Esophagus squamous epithelium (tissue), 5 donors: ENCODE results near the gene TMCO4. TPM values are rescaled to one million over a fixed set of nuclear protein-coding genes. Genes with fewer than 3 reads are reported as not detected.

Experiments
- DNase-seq: peaks from one replicate; lab custom pipeline; 2025; lab: John Stamatoyannopoulos, UW
- H3K27ac ChIP-seq, 4 donors: fragments of 200-600 bp; sonication (generic); one replicate each; pipeline ENCODE4 v1.5.1; 2016 to 2019; ENCODE audit warnings: mild to moderate bottlenecking in 1 of 4
- H3K27me3 ChIP-seq, 4 donors: fragments of 200-600 bp; sonication (generic); 1 replicate in 3 of 4; 2 replicates in 1 of 4; pipeline versions ENCODE4 v1.5.1 to v1.6.0; 2017 to 2021; ENCODE audit warnings: antibody characterized with exemption in 1 of 4
- H3K36me3 ChIP-seq, 3 donors: fragments of 200-600 bp; sonication (generic); one replicate each; pipeline ENCODE4 v1.5.1; 2016 to 2019
- H3K4me1 ChIP-seq, 3 donors: fragments of 200-600 bp; sonication (generic); one replicate each; pipeline ENCODE4 v1.5.1; 2017 to 2019
- H3K4me3 ChIP-seq, 4 donors: fragments of 200-600 bp; sonication (generic); 1 replicate in 3 of 4; 2 replicates in 1 of 4; pipeline ENCODE4 v1.5.1; 2016 to 2019; ENCODE audit warnings: mild to moderate bottlenecking in 2 of 4, moderate library complexity in 1 of 4
- H3K9me3 ChIP-seq, 3 donors: fragments of 200-600 bp; sonication (generic); one replicate each; pipeline ENCODE4 v1.5.1; 2016 to 2019
- CTCF ChIP-seq, 6 experiments: fragments of 450-650 bp in 4 of 6; fragments of 200-600 bp in 2 of 6; sonication (generic) in 2 of 6; IDR thresholded peaks; one replicate each; pipeline ENCODE4 v1.5.1; 2016 to 2019; ENCODE audit warnings: antibody characterized with exemption in 6 of 6, mild to moderate bottlenecking in 4 of 6, moderate library complexity in 4 of 6
- POLR2A ChIP-seq, 4 donors: fragments of 450-650 bp; IDR thresholded peaks; one replicate each; pipeline ENCODE4 v1.6.1; 2017; ENCODE audit warnings: antibody characterized with exemption in 4 of 4, mild to moderate bottlenecking in 4 of 4, moderate library complexity in 3 of 4
- WGBS, 2 donors: methylation state at CpG; one replicate each; pipeline ENCODE4 v1.1.5; 2018; 5-methylcytosine and 5-hydroxymethylcytosine counted together
- intact Hi-C: fragments of 100-400 bp; cut with DNase I; formaldehyde crosslinking; loops from one replicate; pipeline ENCODE4 v1.15.0; 2022
- total RNA-seq, 4 donors: library from RNA; depleted of rRNA; stranded (reverse); fragments of >200 nt; gene quantifications; one replicate each; pipeline ENCODE4 v1.1.0, GENCODE V29; 2016
- donor health status: DM: yes; HTN: yes; CAD: no.

The TMCO4 gene
- total RNA-seq, 4 donors from 2014 or later: 13.0 to 28.8 (median 21.2) TPM

GRCh38 chr1:19687414-19687813 lies 112.3 kb downstream of the TMCO4 start:
- no peak overlapping the region for H3K4me3 ChIP-seq
- H3K4me1 ChIP-seq: no peaks in the 10 kb centered on the region
- TF ChIP-seq POLR2A (IDR thresholded peaks at IDR 0.05): no peak
- TF ChIP-seq CTCF (IDR thresholded peaks at IDR 0.05): no peak
- H3K9me3 ChIP-seq: no peaks in the 10 kb centered on the region
- 100% methylated on average over 1 of the region's 1 CpG; no CpG with 5 or more reads in 1 of the 2 donors for WGBS, 2 donors
- DNase-seq: no peak
- no peaks in the 10 kb centered on the region for H3K27me3 ChIP-seq
- intact Hi-C loops: no loop called here
- H3K36me3 ChIP-seq: peaks cover 0 to 82% (median 0%) of the 10 kb centered on the region in 3 donors
- H3K27ac ChIP-seq: no peak overlapping the region

- TF ChIP-seq POLR2A (IDR thresholded peaks at IDR 0.05) (no peak), CTCF (IDR thresholded peaks at IDR 0.05) (no peak)
- DNase-seq: no peak
- Histone ChIP-seq H3K27me3 (no peaks in the 10 kb centered on the region), H3K27ac (no peak overlapping the region), H3K4me1 (no peaks in the 10 kb centered on the region), H3K9me3 (no peaks in the 10 kb centered on the region), H3K36me3 (peaks cover 0 to 74% (median 0%) of the 10 kb centered on the region in 3 donors), H3K4me3 (no peak overlapping the region)
- WGBS, 2 donors: 90 to 93% methylated on average over 4 to 9 of the region's 9 CpGs
- intact Hi-C loops: no loop called here
These were observed 113.7 kb downstream of the TMCO4 start for GRCh38 chr1:19685994-19686393.

GRCh38 chr1:19684677-19685076 lies 115.0 kb downstream of the TMCO4 start:
- no peaks in the 10 kb centered on the region for H3K4me1 ChIP-seq
- 83% methylated on average over 2 of the region's 2 CpGs; no CpG with 5 or more reads in 1 of the 2 donors for WGBS, 2 donors

GRCh38 chr1:19683351-19683750 lies 116.4 kb downstream of the TMCO4 start:
- Histone ChIP-seq H3K27me3 (no peaks in the 10 kb centered on the region), H3K27ac (no peak overlapping the region), H3K4me1 (no peaks in the 10 kb centered on the region), H3K4me3 (no peak overlapping the region), H3K9me3 (no peaks in the 10 kb centered on the region), H3K36me3 (peaks cover 0 to 47% (median 0%) of the 10 kb centered on the region in 3 donors)
- intact Hi-C loops: no loop called here
- WGBS, 2 donors: 83% methylated on average over 2 to 3 of the region's 8 CpGs
- DNase-seq: no peak
- no peak for TF ChIP-seq CTCF (IDR thresholded peaks at IDR 0.05)
- TF ChIP-seq POLR2A (IDR thresholded peaks at IDR 0.05): no peak

More at GRCh38 chr1:19684677-19685076, 115.0 kb downstream of the TMCO4 start:
- no peak overlapping the region for H3K4me3 ChIP-seq
- H3K27ac ChIP-seq: no peak overlapping the region
- intact Hi-C loops: no loop called here
- peaks cover 0 to 61% (median 0%) of the 10 kb centered on the region in 3 donors for H3K36me3 ChIP-seq
- no peaks in the 10 kb centered on the region for H3K9me3 ChIP-seq
- no peak for DNase-seq
- TF ChIP-seq CTCF (IDR thresholded peaks at IDR 0.05) (no peak), POLR2A (IDR thresholded peaks at IDR 0.05) (no peak)
- H3K27me3 ChIP-seq: no peaks in the 10 kb centered on the region

GRCh38 chr1:19682901-19683300 lies 116.8 kb downstream of the TMCO4 start:
- TF ChIP-seq CTCF (IDR thresholded peaks at IDR 0.05): no peak
- no peak for TF ChIP-seq POLR2A (IDR thresholded peaks at IDR 0.05)
- H3K27ac ChIP-seq: no peak overlapping the region

More at GRCh38 chr1:19682901-19683300, 116.8 kb downstream of the TMCO4 start:
- Histone ChIP-seq H3K4me1 (no peaks in the 10 kb centered on the region), H3K27me3 (no peaks in the 10 kb centered on the region), H3K36me3 (peaks cover 0 to 43% (median 0%) of the 10 kb centered on the region in 3 donors), H3K9me3 (no peaks in the 10 kb centered on the region), H3K4me3 (no peak overlapping the region)
- DNase-seq: no peak
- intact Hi-C loops: no loop called here
- no CpG with 5 or more reads among the region's 7 CpGs for whole genome bisulfite sequencing, 2 donors
